Measurements from ENCODE around the gene ABCF3. TPM values are rescaled to one million over a fixed set of nuclear protein-coding genes. Genes with fewer than 3 reads are reported as not detected.
A peak's percentile ranks its signal among the peaks of the same experiment; 100 is the strongest.

Gene ABCF3
- total and polyA plus RNA-seq, 2 of the 13 experiments (the other 11 are each of a cell fraction or from before 2014, with no cell fraction given): 38.8 to 46.5 TPM

DNA sequence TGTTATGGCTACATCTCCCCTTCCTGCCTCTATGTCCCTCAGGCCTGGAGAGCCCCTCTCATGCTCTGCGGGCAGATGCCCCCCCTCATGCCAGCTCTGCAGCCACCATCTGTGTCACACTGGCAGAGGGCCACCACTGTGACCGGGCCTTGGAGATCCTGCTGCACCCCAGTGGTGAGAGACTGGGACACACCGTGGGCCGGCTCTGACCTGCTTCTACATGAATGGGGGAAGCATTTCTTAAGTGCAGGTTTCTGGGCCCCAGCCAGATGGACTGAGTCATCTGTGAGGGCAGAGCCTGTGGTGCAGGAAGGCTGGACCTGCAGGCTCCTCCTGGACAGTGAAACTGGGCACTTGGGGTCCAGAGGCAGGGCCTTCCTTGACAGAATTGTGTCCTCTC lies 48.2 kb downstream of the ABCF3 start:
- no CpG with 5 or more reads among the region's 4 CpGs for WGBS (ENCODE audit: low lambda C conversion rate)
- BruUV-seq (replicated peaks): no TSS peak
- in situ Hi-C loops (cut with HindIII; ENCODE audit: extremely low pct_ligation_motif_present, low pct_unique_long_range_greater_than_20kb): loop anchor here (5.0 kb wide), 1 partner anchor 337 kb away; no protein-coding TSS in a partner anchor
- H3K79me2 ChIP-seq (ENCODE audit: insufficient read depth, low read length): no peaks in the 10 kb centered on the region
- DNase-seq (ENCODE audit: low spot score) (peak; percentile 25), ATAC-seq (peak; percentile 25), FAIRE-seq (no peak)
- no peak overlapping the region for H2AFZ ChIP-seq (ENCODE audit: low read length)
- H3K4me2 ChIP-seq (ENCODE audit: low read depth, low read length): no peak overlapping the region
- no peak for TF ChIP-seq SIX1 (CRISPR knock-in tag; IDR thresholded peaks at IDR 0.05; ENCODE audit: borderline replicate concordance)
- no peak for TF ChIP-seq ZBTB42 (CRISPR knock-in tag; IDR thresholded peaks at IDR 0.05)
- peak; percentile 65; the same call in 1 of the 2 replicates for TF ChIP-seq HNRNPL (IDR thresholded peaks at IDR 0.05; ENCODE audit: low read depth, low read length)
- TF ChIP-seq FOSL2 (CRISPR knock-in tag; IDR thresholded peaks at IDR 0.05): peak; percentile 67
- peaks cover 11% of the 10 kb centered on the region; the same call in 1 of the 2 replicates for H3K4me1 ChIP-seq (ENCODE audit: insufficient read depth, low read length)
- intact Hi-C loops (cut with micrococcal nuclease; ENCODE audit: unreplicated experiment): no loop called here
- peaks cover 16 to 81% of the 10 kb centered on the region in 2 experiments; a peak in 4 of 5 replicates for H3K27me3 ChIP-seq (ENCODE audit: control insufficient read depth in 1 of 2, insufficient read depth in 2 of 2, low read length in 2 of 2)
- no peak overlapping the region for H3K4me3 ChIP-seq (replicated peaks in 1 of 3; ENCODE audit: insufficient read depth in 1 of 3, low read depth in 2 of 3, low read length in 3 of 3)
- H3K9ac ChIP-seq (ENCODE audit: insufficient read depth, low read depth, low read length): no peak overlapping the region
- ChIA-PET CTCF (ENCODE audit: low intra/inter-chr PET ratio, low total read pairs) (no interaction called here), POLR2A (no interaction called here)
- no peaks in the 10 kb centered on the region for H3K36me3 ChIP-seq (replicated peaks in 1 of 2; ENCODE audit: control insufficient read depth in 1 of 2, insufficient read depth in 2 of 2, low read length in 2 of 2)
- H3K27ac ChIP-seq (ENCODE audit: extremely low read length, insufficient read depth, low read length): no peak overlapping the region
- H4K20me1 ChIP-seq (ENCODE audit: insufficient read depth, low read length): no peaks in the 10 kb centered on the region
- no peaks in the 10 kb centered on the region for H3K9me3 ChIP-seq (ENCODE audit: low read length)

DNA sequence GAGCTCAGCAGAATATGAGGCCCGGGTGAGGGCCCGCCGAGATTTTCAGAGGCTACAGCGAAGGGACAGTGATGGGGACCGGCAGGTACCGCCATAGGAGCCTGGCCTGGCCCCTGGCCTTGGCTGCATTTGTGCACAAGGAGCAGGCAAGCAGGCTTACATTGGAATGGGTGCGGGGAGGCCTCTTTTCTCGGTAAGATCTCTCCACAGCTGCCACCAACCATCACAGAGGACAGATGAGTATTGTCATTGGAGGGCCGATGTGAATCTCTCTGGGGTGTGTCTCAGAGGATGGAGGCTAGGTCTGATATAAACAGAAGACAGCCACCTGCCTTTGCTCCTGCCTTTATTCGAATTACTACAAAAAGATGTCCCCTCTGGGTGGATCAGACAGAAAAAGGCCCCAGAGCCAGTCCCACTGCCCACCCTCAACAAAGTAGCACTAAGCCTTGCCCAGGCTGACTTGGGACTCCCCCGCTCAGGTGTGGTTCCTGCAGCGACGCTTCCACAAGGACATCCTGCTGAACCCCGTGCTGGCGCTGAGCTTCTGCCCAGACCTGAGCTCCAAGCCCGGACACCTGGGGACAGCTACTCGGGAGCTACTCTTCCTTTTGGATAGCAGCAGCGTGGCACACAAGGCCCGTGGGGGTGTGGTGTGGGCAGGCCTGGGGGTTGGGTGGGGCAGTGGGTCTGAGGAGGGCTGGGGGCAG lies 48.8 kb downstream of the ABCF3 start:
- H3K27ac ChIP-seq (ENCODE audit: extremely low read length, insufficient read depth, low read length): no peak overlapping the region
- peaks cover 8% of the 10 kb centered on the region; the same call in 1 of the 2 replicates for H3K4me1 ChIP-seq (ENCODE audit: insufficient read depth, low read length)
- no TSS peak for BruUV-seq (replicated peaks)
- no peak for TF ChIP-seq ZNF337 (CRISPR knock-in tag; IDR thresholded peaks at IDR 0.05; ENCODE audit: borderline replicate concordance, low read depth)
- no peak for TF ChIP-seq HOXA7 (CRISPR knock-in tag; IDR thresholded peaks at IDR 0.05)
- no peak for TF ChIP-seq ZSCAN20 (CRISPR knock-in tag; IDR thresholded peaks at IDR 0.05; ENCODE audit: borderline replicate concordance)
- no peak for TF ChIP-seq ETS1 (CRISPR knock-in tag; IDR thresholded peaks at IDR 0.05)
- TF ChIP-seq ZFYVE20 (CRISPR knock-in tag; IDR thresholded peaks at IDR 0.05; ENCODE audit: borderline replicate concordance, low read depth): no peak
- no peak for TF ChIP-seq AGO2 (optimal IDR thresholded peaks at IDR 0.05; ENCODE audit: low read depth, low read length)
- TF ChIP-seq, protein P1, sequence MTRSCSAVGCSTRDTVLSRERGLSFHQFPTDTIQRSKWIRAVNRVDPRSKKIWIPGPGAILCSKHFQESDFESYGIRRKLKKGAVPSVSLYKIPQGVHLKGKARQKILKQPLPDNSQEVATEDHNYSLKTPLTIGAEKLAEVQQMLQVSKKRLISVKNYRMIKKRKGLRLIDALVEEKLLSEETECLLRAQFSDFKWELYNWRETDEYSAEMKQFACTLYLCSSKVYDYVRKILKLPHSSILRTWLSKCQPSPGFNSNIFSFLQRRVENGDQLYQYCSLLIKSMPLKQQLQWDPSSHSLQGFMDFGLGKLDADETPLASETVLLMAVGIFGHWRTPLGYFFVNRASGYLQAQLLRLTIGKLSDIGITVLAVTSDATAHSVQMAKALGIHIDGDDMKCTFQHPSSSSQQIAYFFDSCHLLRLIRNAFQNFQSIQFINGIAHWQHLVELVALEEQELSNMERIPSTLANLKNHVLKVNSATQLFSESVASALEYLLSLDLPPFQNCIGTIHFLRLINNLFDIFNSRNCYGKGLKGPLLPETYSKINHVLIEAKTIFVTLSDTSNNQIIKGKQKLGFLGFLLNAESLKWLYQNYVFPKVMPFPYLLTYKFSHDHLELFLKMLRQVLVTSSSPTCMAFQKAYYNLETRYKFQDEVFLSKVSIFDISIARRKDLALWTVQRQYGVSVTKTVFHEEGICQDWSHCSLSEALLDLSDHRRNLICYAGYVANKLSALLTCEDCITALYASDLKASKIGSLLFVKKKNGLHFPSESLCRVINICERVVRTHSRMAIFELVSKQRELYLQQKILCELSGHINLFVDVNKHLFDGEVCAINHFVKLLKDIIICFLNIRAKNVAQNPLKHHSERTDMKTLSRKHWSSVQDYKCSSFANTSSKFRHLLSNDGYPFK (CRISPR knock-in tag; IDR thresholded peaks at IDR 0.05; ENCODE audit: borderline replicate concordance): no peak
- TF ChIP-seq NCOA1 (CRISPR knock-in tag; IDR thresholded peaks at IDR 0.05): no peak
- H3K4me2 ChIP-seq (ENCODE audit: low read depth, low read length): no peak overlapping the region
- CTCF ChIA-PET (ENCODE audit: low intra/inter-chr PET ratio, low total read pairs): no interaction called here
- DNase-seq (ENCODE audit: low spot score): no peak
- H2AFZ ChIP-seq (ENCODE audit: low read length): no peak overlapping the region
- ATAC-seq: no peak
- H3K9me3 ChIP-seq (ENCODE audit: low read length): no peaks in the 10 kb centered on the region
- intact Hi-C loops (cut with micrococcal nuclease; ENCODE audit: unreplicated experiment) (no loop called here), in situ Hi-C loops (cut with HindIII; ENCODE audit: extremely low pct_ligation_motif_present, low pct_unique_long_range_greater_than_20kb) (loop anchor here (5.0 kb wide), 1 partner anchor 338 kb away; no protein-coding TSS in a partner anchor)
- H3K4me3 ChIP-seq (replicated peaks in 1 of 3; ENCODE audit: insufficient read depth in 1 of 3, low read depth in 2 of 3, low read length in 3 of 3): no peak overlapping the region
- H4K20me1 ChIP-seq (ENCODE audit: insufficient read depth, low read length): no peaks in the 10 kb centered on the region
- H3K27me3 ChIP-seq (ENCODE audit: control insufficient read depth in 1 of 2, insufficient read depth in 2 of 2, low read length in 2 of 2): peaks cover 16 to 82% of the 10 kb centered on the region in 2 experiments; a peak in 4 of 5 replicates
- WGBS (ENCODE audit: low lambda C conversion rate): 33% methylated on average over 17 of the region's 19 CpGs
- no peak for FAIRE-seq
- H3K9ac ChIP-seq (ENCODE audit: insufficient read depth, low read depth, low read length): no peak overlapping the region
- POLR2A ChIA-PET: no interaction called here
- H3K36me3 ChIP-seq (replicated peaks in 1 of 2; ENCODE audit: control insufficient read depth in 1 of 2, insufficient read depth in 2 of 2, low read length in 2 of 2): no peaks in the 10 kb centered on the region
- H3K79me2 ChIP-seq (ENCODE audit: insufficient read depth, low read length): no peaks in the 10 kb centered on the region

Measured in HepG2 (cell line).